GM12878 (cell line): ENCODE measurements around the gene ULK4. TPM values are rescaled to one million over a fixed set of nuclear protein-coding genes. Genes with fewer than 3 reads are reported as not detected.

Source experiments
- ATAC-seq: fragments of 200-7000 bp; cut with Tn5 transposase; 3 replicates; pipeline ENCODE4 v1.9.1; 2020; ENCODE audit warnings: mild to moderate bottlenecking, moderate library complexity
- BruUV-seq: library from RNA; stranded (reverse); fragments of 400-500 nt; replicated peaks from 2 replicates; lab custom pipeline; 2021; lab: Mats Ljungman, UMichigan
- CTCF ChIA-PET: fragments of 300-600 bp; sonication (Branson Sonifier 250); formaldehyde crosslinking; extraction: SDS; loops from one replicate; lab custom pipeline; 2021; ENCODE audit warnings: inconsistent platforms; lab: Yijun Ruan, JAX
- POLR2A ChIA-PET: fragments of 350-600 bp; formaldehyde crosslinking; extraction: SDS; loops from one replicate; lab custom pipeline; 2021; ENCODE audit warnings: inconsistent platforms; lab: Charles Lee
- RAD21 ChIA-PET: fragments of 300-600 bp; sonication (Branson Sonifier 250); formaldehyde crosslinking; loops from one replicate; lab custom pipeline; 2023; ENCODE audit warnings: antibody characterized with exemption; ENCODE audit not compliant: unreplicated experiment; lab: Charles Lee
- SMC1A ChIA-PET: fragments of 300-600 bp; sonication (Branson Sonifier 250); formaldehyde crosslinking; loops from one replicate; lab custom pipeline; 2023; ENCODE audit not compliant: unreplicated experiment, uncharacterized antibody; lab: Charles Lee
- DNase-seq: peaks from one replicate; pipeline ENCODE4 v3.0.0-alpha.2; 2011; ENCODE audit warnings: low read depth, low spot score
- FAIRE-seq: peaks from 3 replicates; lab custom pipeline; 2011; peaks lifted over from hg19 to GRCh38; lab: Jason Lieb, UNC
- H2AFZ ChIP-seq: 2 replicates; pipeline ENCODE4 v1.6.0; 2011; ENCODE audit warnings: low read depth, low read length, control low read depth; ENCODE audit not compliant: control insufficient read depth
- H3K27ac ChIP-seq: 2 replicates; pipeline ENCODE4 v1.5.1; 2011; ENCODE audit warnings: control low read depth; ENCODE audit not compliant: control insufficient read depth, insufficient read depth
- H3K27me3 ChIP-seq, 2 experiments: replicated peaks in 1 of 2; 2 replicates each; pipeline versions ENCODE4 v1.6.0 to v1.6.1; 2011; ENCODE audit warnings: low read length in 1 of 2; ENCODE audit not compliant: control insufficient read depth in 2 of 2, insufficient read depth in 2 of 2
- H3K36me3 ChIP-seq, 2 experiments: 2 replicates each; pipeline ENCODE4 v1.5.1; 2011; ENCODE audit warnings: low read length in 1 of 2; ENCODE audit not compliant: control insufficient read depth in 2 of 2, insufficient read depth in 2 of 2
- H3K4me1 ChIP-seq: 2 replicates; pipeline ENCODE4 v1.6.1; 2011; ENCODE audit warnings: mild to moderate bottlenecking, low read length, moderate library complexity, mixed read lengths; ENCODE audit not compliant: control insufficient read depth, insufficient read depth
- H3K4me2 ChIP-seq: 2 replicates; pipeline ENCODE4 v1.6.0; 2011; ENCODE audit warnings: control low read depth; ENCODE audit not compliant: control insufficient read depth, insufficient read depth
- H3K4me3 ChIP-seq: fragments of 200-600 bp; sonication (generic); 2 replicates; pipeline ENCODE4 v1.5.1; 2016
- H3K79me2 ChIP-seq: 2 replicates; pipeline ENCODE4 v1.6.0; 2011; ENCODE audit warnings: low read length; ENCODE audit not compliant: control insufficient read depth, insufficient read depth
- H3K9ac ChIP-seq: 2 replicates; pipeline ENCODE4 v1.8.0; 2011; ENCODE audit warnings: low read length, control low read depth, mixed read lengths; ENCODE audit not compliant: control insufficient read depth, insufficient read depth
- H3K9me3 ChIP-seq: replicated peaks from 3 replicates; pipeline ENCODE4 v1.5.1; 2011; ENCODE audit warnings: mild to moderate bottlenecking, low read length; ENCODE audit not compliant: control insufficient read depth, insufficient read depth
- H4K20me1 ChIP-seq: 2 replicates; pipeline ENCODE4 v1.6.0; 2011; ENCODE audit not compliant: control insufficient read depth, insufficient read depth
- DPF2 ChIP-seq: fragments of 450-650 bp; IDR thresholded peaks from 2 replicates; pipeline ENCODE4 v1.6.1; 2017; ENCODE audit warnings: mild to moderate bottlenecking
- EP300 ChIP-seq, 2 experiments: fragments of 150-350 bp in 1 of 2; IDR thresholded peaks; 2 replicates each; pipeline ENCODE4 v1.6.1; 2011 to 2012; ENCODE audit warnings: low read depth in 2 of 2, low read length in 2 of 2, borderline replicate concordance in 1 of 2, improper control_type of control experiment in 1 of 2, inconsistent platforms in 1 of 2; ENCODE audit not compliant: control insufficient read depth in 1 of 2
- HSF1 ChIP-seq: fragments of 150-350 bp; IDR thresholded peaks from 2 replicates; pipeline ENCODE4 v1.6.1; 2014; ENCODE audit warnings: mild to moderate bottlenecking, low read depth, low read length
- MEF2B ChIP-seq: fragments of 450-650 bp; IDR thresholded peaks from 2 replicates; pipeline ENCODE4 v1.6.1; 2018; ENCODE audit warnings: mild to moderate bottlenecking, moderate library complexity; ENCODE audit not compliant: partially characterized antibody, poor library complexity, severe bottlenecking
- RCOR1 ChIP-seq: conservative IDR thresholded peaks from 2 replicates; pipeline ENCODE4 v1.6.1; 2012; ENCODE audit warnings: low read depth, low read length, improper control_type of control experiment
- SIN3A ChIP-seq: IDR thresholded peaks from 2 replicates; pipeline ENCODE4 v1.6.1; 2012; ENCODE audit warnings: low read depth, low read length, improper control_type of control experiment
- SPI1 ChIP-seq: IDR thresholded peaks from 2 replicates; pipeline ENCODE4 v1.6.1; 2011; ENCODE audit warnings: low read depth, mild to moderate bottlenecking, low read length, moderate library complexity, borderline replicate concordance; ENCODE audit not compliant: insufficient read depth
- USF2 ChIP-seq: IDR thresholded peaks from 2 replicates; pipeline ENCODE4 v1.6.1; 2011; ENCODE audit warnings: low read depth, low read length, improper control_type of control experiment, borderline replicate concordance
- ZBTB11 ChIP-seq: fragments of 450-650 bp; formaldehyde crosslinking; IDR thresholded peaks from 2 replicates; pipeline ENCODE4 v1.5.0; 2022; ENCODE audit warnings: mild to moderate bottlenecking, missing genetic modification characterization
- ZBTB33 ChIP-seq: fragments of 450-650 bp; IDR thresholded peaks from 2 replicates; pipeline ENCODE4 v1.6.1; 2017; ENCODE audit warnings: mild to moderate bottlenecking
- WGBS: methylation state at CpG from one replicate; pipeline ENCODE4 v1.1.6; 2016; ENCODE audit warnings: low lambda C conversion rate; ENCODE audit not compliant: insufficient replicate concordance, insufficient coverage; ENCODE audit errors: missing lambda C conversion rate; 5-methylcytosine and 5-hydroxymethylcytosine counted together
- in situ Hi-C: fragments of 300-500 bp; cut with MboI; formaldehyde crosslinking; loops from 9 replicates; pipeline ENCODE4 v1.14.3; 2018; ENCODE audit warnings: mixed read lengths
- intact Hi-C: fragments of 100-400 bp; cut with micrococcal nuclease; formaldehyde crosslinking; loops from one replicate; pipeline ENCODE4 v1.14.2; 2022; ENCODE audit not compliant: unreplicated experiment
- polyA plus RNA-seq, 11 experiments: library from polyadenylated mRNA; depleted of rRNA in 4 of 11; unstranded in 6 of 11; stranded (reverse) in 5 of 11; fragments of >200 nt; fragmentation: Nextera tagmentation in 4 of 11; fragmentation: Illumina TruSeq in 1 of 11; extraction: Ambion mirVana in 4 of 11; extraction: Trizol in 1 of 11; gene quantifications; 1 replicate in 1 of 11; 2 replicates in 10 of 11; pipeline versions ENCODE4 v1.2.1 to v1.2.3, GENCODE V29; 2011 to 2016; ENCODE audit warnings: inconsistent platforms in 2 of 11, missing spikeins in 2 of 11, low read depth in 1 of 11
- total RNA-seq, 4 experiments: library from RNA; depleted of rRNA in 3 of 4; stranded (reverse); fragments of >200 nt in 3 of 4; fragmentation: Illumina TruSeq in 1 of 4; extraction: Trizol in 1 of 4; gene quantifications; 2 replicates each; pipeline versions ENCODE4 v1.2.1 to v1.2.3, GENCODE V29; 2013 to 2021

Gene ULK4
- total and polyA plus RNA-seq, 10 of the 15 experiments (the other 5 are each of a cell fraction or from before 2014, with no cell fraction given) = 3.5 to 7.6 (median 6.3) TPM

GRCh38 chr3:41357271-41357670 is 604.6 kb downstream of the ULK4 start (continued):
- TF ChIP-seq ZBTB11 = no peak

GRCh38 chr3:41356775-41357174 is 605.1 kb downstream of the ULK4 start:
- H3K4me3 ChIP-seq = no peak overlapping the region
- ChIA-PET CTCF (no interaction called here), SMC1A (no interaction called here), RAD21 (no interaction called here), POLR2A (no interaction called here)
- no peak overlapping the region for H3K9ac ChIP-seq
- no peaks in the 10 kb centered on the region for H3K36me3 ChIP-seq
- FAIRE-seq (no peak), DNase-seq (no peak), ATAC-seq (no peak)
- 20% methylated on average over 2 of the region's 2 CpGs for WGBS
- H3K79me2 ChIP-seq = no peaks in the 10 kb centered on the region
- in situ Hi-C loops (no loop called here), intact Hi-C loops (no loop called here)
- H3K4me1 ChIP-seq = no peaks in the 10 kb centered on the region
- H3K27me3 ChIP-seq = no peaks in the 10 kb centered on the region
- H3K27ac ChIP-seq = no peak overlapping the region
- BruUV-seq = no TSS peak
- H2AFZ ChIP-seq = no peak overlapping the region
- no peaks in the 10 kb centered on the region for H3K9me3 ChIP-seq
- no peaks in the 10 kb centered on the region for H4K20me1 ChIP-seq
- H3K4me2 ChIP-seq = no peak overlapping the region
- TF ChIP-seq DPF2 = no peak
- no peak for TF ChIP-seq SPI1
- no peak for TF ChIP-seq EP300 (IDR thresholded peaks at IDR 0.05; ENCODE audit: borderline replicate concordance in 1 of 2, control insufficient read depth in 1 of 2, low read depth in 2 of 2, low read length in 2 of 2)
- TF ChIP-seq SIN3A = no peak
- TF ChIP-seq HSF1 = no peak
- TF ChIP-seq MEF2B = no peak
- no peak for TF ChIP-seq USF2
- TF ChIP-seq ZBTB33 = no peak
- no peak for TF ChIP-seq RCOR1
